ENCODE results near the gene ZNF398. TPM values are rescaled to one million over a fixed set of nuclear protein-coding genes. Genes with fewer than 3 reads are reported as not detected.
"Not testable (repeated sequence)": the region's sequence is repeated elsewhere in the genome, so short reads cannot be mapped to it uniquely, and the experiment has no call there.

ZNF398 gene
- total RNA-seq, 4 donors from 2014 or later: 11.9 to 34.7 (median 26.5) TPM

- Histone ChIP-seq H3K36me3 (peaks cover 0 to 55% (median 0%) of the 10 kb centered on the region in 3 donors), H3K4me3 (no peak overlapping the region), H3K9me3 (no peaks in the 10 kb centered on the region), H3K4me1 (peaks cover 0 to 5% (median 0%) of the 10 kb centered on the region in 4 donors), H3K27me3 (no peaks in the 10 kb centered on the region), H3K27ac (no peak overlapping the region)
- no peak for TF ChIP-seq CTCF (IDR thresholded peaks at IDR 0.05)
- no peak for TF ChIP-seq POLR2A (IDR thresholded peaks at IDR 0.05)
- DNase-seq: no peak
Observed at GRCh38 chr7:149225106-149225505, 77.9 kb downstream of the ZNF398 start.

GRCh38 chr7:149225656-149226055, 78.4 kb downstream of the ZNF398 start:
- TF ChIP-seq POLR2A (IDR thresholded peaks at IDR 0.05): no peak
- TF ChIP-seq CTCF (IDR thresholded peaks at IDR 0.05): no peak
- Histone ChIP-seq H3K27ac (no peak overlapping the region), H3K4me3 (no peak overlapping the region), H3K36me3 (peaks cover 0 to 49% (median 0%) of the 10 kb centered on the region in 3 donors), H3K27me3 (no peaks in the 10 kb centered on the region), H3K9me3 (no peaks in the 10 kb centered on the region), H3K4me1 (peaks cover 0 to 5% (median 0%) of the 10 kb centered on the region in 4 donors)
- no peak for DNase-seq

- not testable (repeated sequence) for H3K9me3 ChIP-seq, H3K27me3 ChIP-seq, DNase-seq, H3K4me3 ChIP-seq, H3K4me1 ChIP-seq, H3K27ac ChIP-seq
- peaks cover 0 to 42% (median 0%) of the 10 kb centered on the region in 3 donors for H3K36me3 ChIP-seq
Observed at GRCh38 chr7:149226366-149226765, 79.1 kb downstream of the ZNF398 start.

GRCh38 chr7:149226840-149227494, 79.7 kb downstream of the ZNF398 start:
- DNase-seq: peak in 1 of 3 donors; percentile 52
- Histone ChIP-seq H3K27me3 (no peaks in the 10 kb centered on the region), H3K36me3 (peaks cover 0 to 38% (median 0%) of the 10 kb centered on the region in 3 donors), H3K9me3 (no peaks in the 10 kb centered on the region), H3K4me1 (peaks cover 0 to 5% (median 0%) of the 10 kb centered on the region in 4 donors), H3K4me3 (no peak overlapping the region), H3K27ac (no peak overlapping the region)
- no peak for TF ChIP-seq CTCF (IDR thresholded peaks at IDR 0.05)

- TF ChIP-seq POLR2A (IDR thresholded peaks at IDR 0.05): no peak
- TF ChIP-seq CTCF (IDR thresholded peaks at IDR 0.05): no peak
- Histone ChIP-seq H3K36me3 (peaks cover 0 to 21% (median 0%) of the 10 kb centered on the region in 3 donors), H3K9me3 (no peaks in the 10 kb centered on the region), H3K27me3 (no peaks in the 10 kb centered on the region), H3K4me3 (no peak overlapping the region), H3K4me1 (peaks cover 0 to 5% (median 0%) of the 10 kb centered on the region in 4 donors), H3K27ac (no peak overlapping the region)
- DNase-seq: no peak
Observed at GRCh38 chr7:149228831-149229471, 81.7 kb downstream of the ZNF398 start.

GRCh38 chr7:149229526-149229925, 82.3 kb downstream of the ZNF398 start:
- no peaks in the 10 kb centered on the region for H3K27me3 ChIP-seq
- H3K36me3 ChIP-seq: peaks cover 0 to 15% (median 0%) of the 10 kb centered on the region in 3 donors
- TF ChIP-seq CTCF (IDR thresholded peaks at IDR 0.05) (no peak), POLR2A (IDR thresholded peaks at IDR 0.05) (no peak)
- DNase-seq: no peak
- H3K4me3 ChIP-seq: no peak overlapping the region
- no peaks in the 10 kb centered on the region for H3K9me3 ChIP-seq
- H3K4me1 ChIP-seq: peaks cover 0 to 5% (median 0%) of the 10 kb centered on the region in 4 donors
- no peak overlapping the region for H3K27ac ChIP-seq
